B cell (primary cell): ENCODE data around the gene SUSD2.

Experiments
- CTCF ChIP-seq: fragments of 200-600 bp; IDR thresholded peaks from one replicate; pipeline ENCODE4 v1.8.0; 2022; ENCODE audit warnings: antibody characterized with exemption, mild to moderate bottlenecking
- EZH2 ChIP-seq: IDR thresholded peaks from 2 replicates; pipeline ENCODE4 v1.6.1; 2012; ENCODE audit warnings: borderline replicate concordance, low read depth, mild to moderate bottlenecking, moderate library complexity, low read length; ENCODE audit not compliant: insufficient read depth, poor library complexity, severe bottlenecking

- no peak for TF ChIP-seq CTCF
- no peak for TF ChIP-seq EZH2
Measured at GRCh38 chr22:24177456-24177855, 3.8 kb upstream of the SUSD2 start.
